Activated gamma-delta T cell treated with anti-CD3 and anti-CD28 coated beads, Interleukin-2, amount 50 U/mL, for 16 hours (primary cell): Measurements from ENCODE around the gene CCDC73.
A peak's percentile ranks its signal among the peaks of the same experiment; 100 is the strongest.
"Not testable (repeated sequence)": the region's sequence is repeated elsewhere in the genome, so short reads cannot be mapped to it uniquely, and the experiment has no call there.

Experiments used
- DNase-seq: peaks from one replicate; pipeline ENCODE4 v3.0.0-alpha.2; 2020; ENCODE audit warnings: low read depth

Gene CCDC73

DNA sequence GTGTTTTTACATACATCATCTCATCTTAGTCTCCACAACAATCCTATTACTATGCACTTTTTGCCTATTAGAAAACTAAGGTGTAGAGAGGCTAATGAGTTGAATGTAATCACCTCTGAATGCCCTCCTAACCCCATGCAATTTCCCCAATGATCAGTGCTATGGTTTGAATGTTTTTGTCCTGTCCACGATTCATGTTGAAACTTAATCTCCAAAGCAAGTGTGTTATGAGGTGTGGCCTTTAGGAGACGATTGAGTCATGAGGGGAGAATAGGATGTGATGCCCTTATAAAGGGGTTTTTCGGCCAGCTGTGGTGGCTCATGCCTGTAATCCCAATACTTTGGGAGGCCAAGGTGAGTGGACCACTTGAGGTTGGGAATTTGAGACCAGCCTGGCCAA, 2.0 kb upstream of the CCDC73 start:
- no peak for DNase-seq

- DNase-seq, result peak; percentile 44
Observed at GRCh38 chr11:32792948-32793475, 1.4 kb downstream of the CCDC73 start.

DNA sequence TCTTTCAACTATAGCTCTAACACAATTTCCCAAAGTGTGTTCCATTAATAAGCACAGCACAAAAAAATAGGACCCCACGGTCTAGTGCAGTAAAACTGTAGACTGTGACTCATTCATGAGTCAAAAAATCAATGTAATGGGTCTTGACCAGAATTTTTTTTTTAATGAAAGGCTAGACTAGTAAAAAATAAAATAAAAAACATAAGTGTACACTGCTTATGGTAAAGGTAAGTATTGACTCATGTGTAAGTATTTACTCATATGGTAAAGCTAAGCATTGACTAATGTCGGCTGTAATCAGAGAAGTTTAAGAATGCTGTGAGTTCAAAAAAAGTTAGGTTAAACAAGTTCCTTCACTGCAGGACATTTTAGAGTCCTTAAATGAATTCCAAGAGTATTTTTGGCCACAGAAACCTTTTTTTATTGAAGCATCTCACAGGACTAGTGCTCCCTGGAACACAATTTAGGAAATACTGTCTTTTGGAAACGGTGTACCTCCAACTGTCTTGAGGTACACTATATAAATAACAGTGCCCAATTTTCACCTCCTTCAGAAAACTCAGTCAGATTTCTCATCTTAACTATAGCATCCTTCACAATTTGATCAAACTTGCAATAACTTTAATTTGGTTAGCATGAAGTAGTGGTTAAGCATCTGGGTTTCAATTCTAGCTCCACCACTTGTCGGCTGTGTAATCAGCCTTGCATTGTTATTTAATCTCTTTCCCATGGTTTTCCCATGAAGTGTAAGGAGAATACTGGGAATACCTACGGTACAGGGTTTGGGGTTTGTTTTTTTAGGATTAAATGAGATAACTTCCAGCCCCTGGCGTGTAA, 2.1 kb downstream of the CCDC73 start:
- DNase-seq, result no peak

DNA sequence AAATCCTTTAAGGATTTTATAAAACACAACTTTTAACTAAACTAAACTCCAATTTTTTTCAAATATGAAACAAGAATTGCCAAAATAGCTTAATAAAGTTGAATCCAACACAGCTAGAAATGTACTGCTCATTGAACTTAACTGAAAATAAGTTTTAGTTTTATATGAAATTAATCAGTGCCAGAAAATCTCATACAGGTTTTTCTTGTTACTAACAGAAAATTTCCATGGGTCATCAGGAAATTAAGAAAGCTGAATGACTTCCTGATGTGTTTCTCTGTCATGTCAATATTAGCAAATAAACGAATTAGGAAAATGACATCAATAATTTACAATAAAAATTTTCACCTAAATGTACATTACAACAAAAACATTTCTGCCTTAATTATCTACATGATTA, 3.5 kb downstream of the CCDC73 start:
- no peak for DNase-seq

GRCh38 chr11:32786811-32787210, 7.7 kb downstream of the CCDC73 start:
- DNase-seq, result no peak

- no peak for DNase-seq
Observed at GRCh38 chr11:32785262-32785661, 9.2 kb downstream of the CCDC73 start.

DNA sequence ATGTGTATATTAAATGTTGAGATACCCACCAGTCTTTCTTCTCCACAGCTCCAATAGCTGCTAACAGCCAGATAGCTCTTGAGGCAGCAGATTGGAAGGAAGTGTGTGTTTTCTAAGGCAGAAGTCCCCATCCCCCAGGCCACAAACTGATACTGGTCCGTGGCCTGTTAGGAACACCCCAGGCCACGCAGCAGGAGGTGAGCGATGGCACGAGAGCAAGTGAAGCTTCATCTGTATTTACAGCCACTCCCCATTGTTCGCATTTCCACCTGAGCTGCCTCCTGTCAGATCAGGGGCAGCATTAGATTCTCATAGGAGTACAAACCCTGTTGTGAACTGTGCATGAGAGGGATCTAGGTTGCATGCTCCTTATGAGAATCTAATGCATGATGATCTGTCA, 12.7 kb downstream of the CCDC73 start:
- DNase-seq, result no peak

DNA sequence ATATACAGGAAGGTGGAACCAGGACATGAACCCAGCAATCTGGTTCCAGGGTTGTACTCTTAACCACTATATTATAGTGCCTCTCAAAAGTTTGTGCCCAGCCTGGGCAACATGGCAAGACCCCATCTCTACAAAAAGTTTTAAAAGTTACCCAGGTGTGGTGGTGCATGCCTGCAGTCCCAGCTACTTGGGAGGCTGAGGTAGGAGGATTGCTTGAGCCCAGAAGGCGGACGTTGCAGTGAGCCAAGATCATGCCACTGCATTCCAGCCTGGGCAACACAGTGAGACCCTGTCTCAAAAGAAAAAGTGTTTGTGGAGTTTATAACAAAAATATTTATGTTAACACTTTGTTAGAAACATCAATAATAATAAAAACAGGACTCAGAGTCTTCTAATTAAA, 13.6 kb downstream of the CCDC73 start:
- DNase-seq, result not testable (repeated sequence)

DNA sequence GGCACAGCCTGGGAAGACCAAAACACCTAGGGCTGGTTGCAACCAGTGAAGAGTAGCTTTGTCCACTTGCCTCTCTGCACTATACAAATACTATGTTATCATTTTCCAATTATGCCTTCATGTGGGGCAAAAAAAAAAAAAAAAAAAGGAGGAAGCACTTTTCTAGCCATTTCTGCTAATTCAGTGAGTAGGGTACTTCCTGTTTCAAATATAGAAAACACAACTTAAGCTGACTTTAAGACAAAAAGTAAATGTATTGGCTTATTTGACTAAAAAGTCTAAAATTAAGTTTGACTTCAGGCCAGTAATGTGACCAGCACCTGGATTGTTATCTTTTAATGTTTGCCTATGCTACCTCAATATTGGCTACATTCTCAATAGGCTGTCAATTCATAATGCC, 15.3 kb downstream of the CCDC73 start:
- DNase-seq, result no peak

DNA sequence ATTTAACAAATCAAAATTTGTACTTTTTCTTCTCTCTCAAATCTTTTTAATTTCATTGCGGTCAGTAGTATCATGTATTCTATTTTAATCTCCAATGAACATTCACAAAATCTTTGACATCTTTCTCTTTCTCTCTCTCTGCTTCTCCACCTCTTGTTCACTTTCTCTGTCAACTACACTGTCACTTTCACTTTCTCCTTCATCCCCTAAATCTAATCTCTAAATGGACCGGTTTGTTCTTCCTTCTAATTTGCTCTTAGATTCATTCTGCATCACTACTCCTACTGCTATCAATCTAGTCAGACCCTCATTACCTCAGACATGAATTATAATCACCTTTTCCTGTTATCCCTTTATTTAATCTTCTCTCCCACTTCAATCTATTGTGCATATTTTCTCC, 18.6 kb downstream of the CCDC73 start:
- DNase-seq, result no peak

DNA sequence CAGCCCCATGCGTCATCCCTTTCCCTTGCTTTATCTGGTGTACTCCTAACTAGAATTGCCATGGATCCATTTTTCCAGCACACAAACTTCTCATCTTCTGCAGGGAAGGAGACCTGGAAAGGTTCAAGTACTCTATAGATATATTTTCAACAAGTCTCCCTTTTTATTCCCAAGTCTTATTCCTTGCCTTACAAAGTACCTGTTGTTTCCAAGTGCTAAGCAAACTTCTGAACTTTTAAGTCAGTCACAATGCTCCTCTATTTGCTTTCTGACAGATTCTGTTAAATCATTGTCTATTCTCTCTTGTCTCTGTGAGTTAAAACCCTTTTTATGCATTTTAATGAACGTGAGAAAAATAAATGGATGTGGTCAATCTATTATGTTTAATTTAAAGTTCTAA, 20.4 kb downstream of the CCDC73 start:
- no peak for DNase-seq

DNA sequence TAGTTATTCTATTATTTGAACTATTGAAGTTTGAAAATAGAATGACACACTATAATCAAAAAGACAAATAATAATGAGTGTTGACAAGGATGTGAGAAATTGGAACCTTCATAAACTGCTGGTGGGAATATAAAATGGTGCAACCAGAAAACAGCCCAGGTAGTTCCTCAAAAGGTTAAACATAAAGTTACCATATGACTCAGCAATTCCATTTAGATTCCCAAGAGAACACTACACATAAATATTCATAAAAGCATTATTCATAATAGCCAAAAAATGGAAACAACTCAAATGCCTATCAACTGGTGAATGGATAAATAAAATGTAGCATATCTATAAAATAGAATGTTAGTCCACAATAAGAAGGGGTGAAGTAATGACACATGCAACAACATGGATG, 21.7 kb downstream of the CCDC73 start:
- DNase-seq, result no peak

GRCh38 chr11:32761774-32762173, 32.7 kb downstream of the CCDC73 start:
- DNase-seq, result not testable (repeated sequence)

- DNase-seq, result no peak
Observed at GRCh38 chr11:32758291-32758690, 36.2 kb downstream of the CCDC73 start.

DNA sequence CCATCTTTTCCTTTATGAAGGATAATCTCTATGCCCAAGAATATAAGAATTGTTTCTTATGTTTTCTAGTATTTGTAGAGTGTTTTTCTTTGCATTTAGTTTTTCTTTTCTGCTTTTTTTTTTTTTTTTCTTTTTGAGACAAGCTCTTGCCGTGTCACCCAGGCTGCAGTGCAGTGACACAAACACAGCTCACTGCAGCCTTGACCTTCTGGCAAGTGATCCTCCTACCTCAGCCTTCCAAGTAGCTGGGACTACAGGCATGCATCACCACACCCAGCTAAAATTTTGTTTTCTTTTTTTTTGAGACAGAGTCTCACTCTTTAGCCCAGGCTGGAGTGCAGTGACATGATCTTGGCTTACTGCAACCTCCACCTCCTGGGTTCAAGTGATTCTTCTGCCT, 41.3 kb downstream of the CCDC73 start:
- DNase-seq, result not testable (repeated sequence)

- no peak for DNase-seq
Observed at GRCh38 chr11:32752001-32752400, 42.5 kb downstream of the CCDC73 start.

DNA sequence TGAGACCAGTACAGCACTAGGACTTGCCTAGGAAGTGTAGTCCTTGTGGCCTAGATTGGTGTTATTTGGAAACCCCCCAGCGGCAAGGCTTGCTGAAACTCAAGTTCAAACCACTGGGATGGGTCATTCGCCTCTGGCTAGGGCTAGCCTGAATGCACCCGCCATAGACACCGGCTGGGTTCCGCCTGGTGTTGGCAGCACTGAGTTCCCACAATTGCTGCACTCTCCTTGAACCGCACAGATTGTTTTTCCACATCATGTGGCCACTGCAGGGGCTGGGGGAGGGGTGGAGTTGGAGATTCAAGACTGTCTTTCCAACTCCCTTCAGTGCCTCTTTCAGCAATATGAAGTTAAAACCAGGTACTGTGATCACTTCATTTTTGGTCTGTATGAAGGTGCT, 43.1 kb downstream of the CCDC73 start:
- no peak for DNase-seq

GRCh38 chr11:32729976-32730375, 64.5 kb downstream of the CCDC73 start:
- DNase-seq, result no peak

GRCh38 chr11:32723332-32723731, 71.1 kb downstream of the CCDC73 start:
- no peak for DNase-seq

- DNase-seq, result no peak
Observed at GRCh38 chr11:32722255-32722654, 72.2 kb downstream of the CCDC73 start.

- no peak for DNase-seq
Observed at GRCh38 chr11:32713496-32713895, 81.0 kb downstream of the CCDC73 start.

GRCh38 chr11:32708978-32709377, 85.5 kb downstream of the CCDC73 start:
- DNase-seq, result not testable (repeated sequence)

DNA sequence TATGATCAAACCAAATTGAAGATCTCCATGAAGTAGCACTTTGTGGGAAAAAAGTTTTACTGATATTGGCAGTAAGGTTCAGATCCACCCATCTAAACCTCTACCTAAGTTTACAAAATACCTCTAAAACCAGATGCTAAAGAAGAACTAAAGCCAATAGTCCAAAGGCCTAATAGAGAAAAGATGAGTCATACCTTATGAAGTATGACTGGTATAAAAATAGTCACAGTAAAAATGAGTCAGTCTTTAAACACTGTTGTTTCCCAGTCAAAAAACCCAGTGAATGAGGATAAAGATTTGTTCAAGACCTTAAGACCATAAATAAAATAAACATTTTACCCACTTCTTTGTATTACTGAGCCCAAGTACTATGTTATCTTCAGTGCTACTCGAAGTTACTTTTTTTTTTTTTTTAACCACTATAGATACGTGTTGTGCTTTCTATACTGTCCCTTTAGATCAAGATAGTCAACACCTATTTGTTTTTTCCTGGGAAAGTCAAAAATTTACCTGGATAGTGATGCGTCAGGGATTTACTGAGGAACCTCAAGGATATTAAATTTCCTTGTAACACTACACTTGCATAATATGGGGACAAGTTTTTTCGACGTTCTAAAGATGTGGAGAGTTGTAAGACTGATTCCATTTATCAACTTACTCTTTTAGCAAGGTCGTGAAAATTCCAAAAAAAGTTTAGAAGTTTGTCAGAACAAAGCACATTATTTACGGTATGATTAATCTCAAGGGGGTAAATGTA, 87.3 kb downstream of the CCDC73 start:
- DNase-seq, result no peak
